HepG2 (cell line): ENCODE measurements around the gene OR5L1. TPM values are rescaled to one million over a fixed set of nuclear protein-coding genes. Genes with fewer than 3 reads are reported as not detected.
A peak's percentile ranks its signal among the peaks of the same experiment; 100 is the strongest.

ENCODE experiments used
- ATAC-seq: fragments of 200-7000 bp; cut with Tn5 transposase; 3 replicates; pipeline ENCODE4 v1.9.1; 2020; ENCODE audit warnings: mild to moderate bottlenecking, moderate library complexity
- BruUV-seq: library from RNA; stranded (reverse); fragments of 400-500 nt; replicated peaks from 2 replicates; lab custom pipeline; 2021; lab: Mats Ljungman, UMichigan
- CTCF ChIA-PET: fragments of 300-600 bp; formaldehyde crosslinking; extraction: SDS; loops from one replicate; lab custom pipeline; 2021; ENCODE audit warnings: low total read pairs, inconsistent platforms, low intra/inter-chr PET ratio; lab: Yijun Ruan, JAX
- POLR2A ChIA-PET: fragments of 350-600 bp; sonication (Branson Sonifier 250); formaldehyde crosslinking; loops from one replicate; lab custom pipeline; 2020; ENCODE audit warnings: antibody characterized with exemption, inconsistent platforms; lab: Yijun Ruan, JAX
- DNase-seq: peaks from one replicate; pipeline ENCODE4 v3.0.0-alpha.2; 2015; ENCODE audit warnings: low spot score
- FAIRE-seq: peaks from 3 replicates; lab custom pipeline; 2011; peaks lifted over from hg19 to GRCh38; lab: Jason Lieb, UNC
- H2AFZ ChIP-seq: one replicate; pipeline ENCODE4 v1.6.1; 2011; ENCODE audit warnings: low read length, inconsistent platforms
- H3K27ac ChIP-seq: fragments of 300-600 bp; 3 replicates; pipeline ENCODE4 v1.8.0; 2011; ENCODE audit warnings: mixed run types, mild to moderate bottlenecking, mixed read lengths, low read length, inconsistent platforms; ENCODE audit not compliant: insufficient read depth; ENCODE audit errors: extremely low read length
- H3K27me3 ChIP-seq, 2 experiments: fragments of 200-600 bp in 1 of 2; 2 replicates in 1 of 2; 3 replicates in 1 of 2; pipeline versions ENCODE4 v1.6.0 to v1.8.0; 2011; ENCODE audit warnings: low read length in 2 of 2, mild to moderate bottlenecking in 2 of 2, moderate library complexity in 2 of 2, inconsistent platforms in 1 of 2; ENCODE audit not compliant: insufficient read depth in 2 of 2, control insufficient read depth in 1 of 2
- H3K36me3 ChIP-seq, 2 experiments: fragments of 200-600 bp in 1 of 2; replicated peaks in 1 of 2; 2 replicates in 1 of 2; 3 replicates in 1 of 2; pipeline versions ENCODE4 v1.5.1 to v1.8.0; 2011; ENCODE audit warnings: low read length in 2 of 2, inconsistent platforms in 1 of 2; ENCODE audit not compliant: insufficient read depth in 2 of 2, control insufficient read depth in 1 of 2
- H3K4me1 ChIP-seq: 2 replicates; pipeline ENCODE4 v1.5.1; 2012; ENCODE audit warnings: low read length, inconsistent platforms; ENCODE audit not compliant: insufficient read depth
- H3K4me2 ChIP-seq: 2 replicates; pipeline ENCODE4 v1.6.0; 2011; ENCODE audit warnings: low read depth, low read length, inconsistent platforms
- H3K4me3 ChIP-seq, 3 experiments: fragments of 200-600 bp in 1 of 3; sonication (generic), shearing (Covaris generic) in 1 of 3; replicated peaks in 1 of 3; 2 replicates each; pipeline ENCODE4 v1.5.1; 2011 to 2016; ENCODE audit warnings: low read length in 3 of 3, inconsistent platforms in 2 of 3, low read depth in 2 of 3, mild to moderate bottlenecking in 2 of 3, control low read depth in 1 of 3, mixed read lengths in 1 of 3; ENCODE audit not compliant: insufficient read depth in 1 of 3
- H3K79me2 ChIP-seq: one replicate; pipeline ENCODE4 v1.6.1; 2011; ENCODE audit warnings: low read length, inconsistent platforms; ENCODE audit not compliant: insufficient read depth
- H3K9ac ChIP-seq: 2 replicates; pipeline ENCODE4 v1.6.0; 2011; ENCODE audit warnings: mild to moderate bottlenecking, low read depth, low read length, inconsistent platforms; ENCODE audit not compliant: insufficient read depth
- H3K9me3 ChIP-seq: 2 replicates; pipeline ENCODE4 v1.5.1; 2012; ENCODE audit warnings: mild to moderate bottlenecking, low read length
- H4K20me1 ChIP-seq: 2 replicates; pipeline ENCODE4 v1.6.0; 2011; ENCODE audit warnings: inconsistent platforms, mild to moderate bottlenecking, low read length, moderate library complexity; ENCODE audit not compliant: insufficient read depth
- FOXA3 ChIP-seq: IDR thresholded peaks from 2 replicates; pipeline ENCODE4 v1.6.1; 2016; ENCODE audit warnings: missing genetic modification reagents, missing compliant biosample characterization
- HDAC2 ChIP-seq: sonication (generic); formaldehyde crosslinking; IDR thresholded peaks from 2 replicates; pipeline ENCODE4 v1.4.0; 2020; ENCODE audit warnings: missing genetic modification reagents
- HNF4A ChIP-seq: sonication (generic); formaldehyde crosslinking; IDR thresholded peaks from 2 replicates; pipeline ENCODE4 v1.4.0; 2020; ENCODE audit warnings: missing genetic modification reagents
- IRX3 ChIP-seq: sonication (generic); formaldehyde crosslinking; IDR thresholded peaks from 2 replicates; pipeline ENCODE4 v1.8.1; 2023; ENCODE audit warnings: mild to moderate bottlenecking, low read depth, missing genetic modification reagents, borderline replicate concordance
- KAT8 ChIP-seq: IDR thresholded peaks from 2 replicates; pipeline ENCODE4 v1.6.1; 2016; ENCODE audit warnings: missing genetic modification reagents, missing compliant biosample characterization
- KDM5B ChIP-seq: sonication (generic); formaldehyde crosslinking; IDR thresholded peaks from 2 replicates; pipeline ENCODE4 v1.4.0; 2020; ENCODE audit warnings: missing genetic modification reagents, mild to moderate bottlenecking, borderline replicate concordance
- MAFF ChIP-seq: IDR thresholded peaks from 2 replicates; pipeline ENCODE4 v1.6.1; 2011; ENCODE audit warnings: low read depth, low read length, improper control_type of control experiment
- MAFK ChIP-seq, 2 experiments: IDR thresholded peaks in 1 of 2; conservative IDR thresholded peaks in 1 of 2; 2 replicates each; pipeline ENCODE4 v1.6.1; 2011; ENCODE audit warnings: improper control_type of control experiment in 2 of 2, low read length in 2 of 2
- MXI1 ChIP-seq: IDR thresholded peaks from 3 replicates; pipeline ENCODE4 v1.6.1; 2012; ENCODE audit warnings: low read depth, low read length, inconsistent platforms, borderline replicate concordance
- TEAD2 ChIP-seq: sonication (generic); formaldehyde crosslinking; IDR thresholded peaks from 2 replicates; pipeline ENCODE4 v1.9.0; 2021; ENCODE audit warnings: missing genetic modification reagents
- TEF ChIP-seq: sonication (generic); formaldehyde crosslinking; IDR thresholded peaks from 2 replicates; pipeline ENCODE4 v1.5.0; 2020; ENCODE audit warnings: missing genetic modification reagents
- U2AF1 ChIP-seq: fragments of 200-400 bp; formaldehyde crosslinking; optimal IDR thresholded peaks from 2 replicates; pipeline ENCODE3; 2017; ENCODE audit warnings: mild to moderate bottlenecking, low read depth, low read length
- ZNF484 ChIP-seq: sonication (generic); formaldehyde crosslinking; IDR thresholded peaks from 2 replicates; pipeline ENCODE4 v1.5.1; 2020; ENCODE audit warnings: mild to moderate bottlenecking, low read depth, missing genetic modification reagents, borderline replicate concordance
- ZNF704 ChIP-seq: sonication (generic); formaldehyde crosslinking; IDR thresholded peaks from 2 replicates; pipeline ENCODE4 v1.8.1; 2023; ENCODE audit warnings: mild to moderate bottlenecking, inconsistent platforms, moderate library complexity, missing genetic modification reagents, borderline replicate concordance
- ZNF773 ChIP-seq: sonication (generic); formaldehyde crosslinking; IDR thresholded peaks from 2 replicates; pipeline ENCODE4 v1.4.0; 2020; ENCODE audit warnings: missing genetic modification reagents, borderline replicate concordance
- ZNF790 ChIP-seq: sonication (generic); formaldehyde crosslinking; IDR thresholded peaks from 2 replicates; pipeline ENCODE4 v1.8.0; 2022; ENCODE audit warnings: missing genetic modification reagents, mild to moderate bottlenecking, borderline replicate concordance
- WGBS: methylation state at CpG from one replicate; pipeline ENCODE4 v1.1.6; 2017; ENCODE audit warnings: low lambda C conversion rate; 5-methylcytosine and 5-hydroxymethylcytosine counted together
- in situ Hi-C: cut with HindIII; loops from 2 replicates; pipeline ENCODE4 v1.10.0; 2017; ENCODE audit warnings: low pct_unique_long_range_greater_than_20kb; ENCODE audit not compliant: extremely low pct_ligation_motif_present
- intact Hi-C: fragments of 100-400 bp; cut with micrococcal nuclease; formaldehyde crosslinking; loops from one replicate; pipeline ENCODE4 v1.10.0; 2022; ENCODE audit not compliant: unreplicated experiment
- polyA plus RNA-seq, 8 experiments: library from polyadenylated mRNA; depleted of rRNA in 3 of 8; stranded (reverse) in 7 of 8; unstranded in 1 of 8; fragments of >200 nt; fragmentation: Illumina TruSeq in 4 of 8; extraction: Trizol in 4 of 8; gene quantifications; 2 replicates each; pipeline versions ENCODE4 v1.2.1 to v1.2.3, GENCODE V29; 2011 to 2016; ENCODE audit warnings: low read depth in 4 of 8, missing spikeins in 1 of 8, mixed read lengths in 1 of 8; ENCODE audit not compliant: insufficient read depth in 1 of 8
- total RNA-seq, 5 experiments: library from RNA; depleted of rRNA; stranded (reverse); fragments of >200 nt; fragmentation: Illumina TruSeq; extraction: Trizol; gene quantifications; 2 replicates each; pipeline ENCODE4 v1.2.3, GENCODE V29; 2016; ENCODE audit warnings: low read depth in 1 of 5

The OR5L1 gene
- total and polyA plus RNA-seq, 2 of the 13 experiments (the other 11 are each of a cell fraction or from before 2014, with no cell fraction given) = not detected

- no peak overlapping the region for H2AFZ ChIP-seq
- peaks cover 62% of the 10 kb centered on the region for H3K9me3 ChIP-seq
- WGBS = 2% methylated on average over 1 of the region's 1 CpG
- no peak overlapping the region for H3K4me3 ChIP-seq
- CTCF ChIA-PET = no interaction called here
- no peaks in the 10 kb centered on the region for H3K79me2 ChIP-seq
- BruUV-seq = no TSS peak
- POLR2A ChIA-PET = no interaction called here
- H4K20me1 ChIP-seq = no peaks in the 10 kb centered on the region
- no peak for DNase-seq
- no peak overlapping the region for H3K9ac ChIP-seq
- no peaks in the 10 kb centered on the region for H3K4me1 ChIP-seq
- no peaks in the 10 kb centered on the region for H3K36me3 ChIP-seq
- no peak overlapping the region for H3K27ac ChIP-seq
- in situ Hi-C loops (no loop called here), intact Hi-C loops (no loop called here)
- no peak overlapping the region for H3K4me2 ChIP-seq
- TF ChIP-seq ZNF773 (CRISPR knock-in tag) = no peak
- peak; percentile 44; the same call in 1 of the 2 replicates for TF ChIP-seq MAFF
- TF ChIP-seq MAFK (conservative IDR thresholded peaks at IDR 0.05 in 1 of 2, IDR thresholded peaks at IDR 0.05 in 1 of 2; ENCODE audit: low read length in 2 of 2) = peak; percentile 23 to 76; a peak in 3 of 4 replicates
- ATAC-seq = no peak
- no peak for FAIRE-seq
- no peaks in the 10 kb centered on the region for H3K27me3 ChIP-seq
Observed at GRCh38 chr11:55791606-55792005, 19.6 kb upstream of the OR5L1 start.

- H2AFZ ChIP-seq = no peak overlapping the region
- FAIRE-seq = no peak
- in situ Hi-C loops = no loop called here
- no peaks in the 10 kb centered on the region for H3K36me3 ChIP-seq
- CTCF ChIA-PET = no interaction called here
- no peaks in the 10 kb centered on the region for H4K20me1 ChIP-seq
- intact Hi-C loops = no loop called here
- no peaks in the 10 kb centered on the region for H3K4me1 ChIP-seq
- H3K79me2 ChIP-seq = no peaks in the 10 kb centered on the region
- no peak overlapping the region for H3K4me3 ChIP-seq
- no peak for TF ChIP-seq TEAD2 (CRISPR knock-in tag)
- no peak for TF ChIP-seq FOXA3 (CRISPR knock-in tag)
- TF ChIP-seq KDM5B (CRISPR knock-in tag) = no peak
- no peak for TF ChIP-seq ZNF790
- no peak for TF ChIP-seq U2AF1
- TF ChIP-seq TEF (CRISPR knock-in tag) = no peak
- TF ChIP-seq IRX3 (CRISPR knock-in tag) = no peak
- TF ChIP-seq HDAC2 (CRISPR knock-in tag) = no peak
- TF ChIP-seq HNF4A (CRISPR knock-in tag) = no peak
- TF ChIP-seq KAT8 (CRISPR knock-in tag) = no peak
- TF ChIP-seq ZNF704 (CRISPR knock-in tag) = no peak
- TF ChIP-seq ZNF484 (CRISPR knock-in tag) = no peak
- TF ChIP-seq MXI1 = no peak
- TF ChIP-seq, all 625 proteins: peak for 0
- ATAC-seq = no peak
- Histone ChIP-seq H3K9ac (no peak overlapping the region), H3K27ac (no peak overlapping the region), H3K9me3 (peaks cover 62% of the 10 kb centered on the region), H3K4me2 (no peak overlapping the region), H3K27me3 (no peaks in the 10 kb centered on the region)
- WGBS = 0% methylated on average over 2 of the region's 2 CpGs
- no peak for DNase-seq
- POLR2A ChIA-PET = no interaction called here
- no TSS peak for BruUV-seq
Observed at GRCh38 chr11:55793321-55793720, 17.8 kb upstream of the OR5L1 start.
